Measurements from ENCODE around the gene ASXL1. TPM values are rescaled to one million over a fixed set of nuclear protein-coding genes. Genes with fewer than 3 reads are reported as not detected.

Gene ASXL1
- total RNA-seq, 4 donors from 2014 or later: 43.2 to 143 (median 71.8) TPM

DNA sequence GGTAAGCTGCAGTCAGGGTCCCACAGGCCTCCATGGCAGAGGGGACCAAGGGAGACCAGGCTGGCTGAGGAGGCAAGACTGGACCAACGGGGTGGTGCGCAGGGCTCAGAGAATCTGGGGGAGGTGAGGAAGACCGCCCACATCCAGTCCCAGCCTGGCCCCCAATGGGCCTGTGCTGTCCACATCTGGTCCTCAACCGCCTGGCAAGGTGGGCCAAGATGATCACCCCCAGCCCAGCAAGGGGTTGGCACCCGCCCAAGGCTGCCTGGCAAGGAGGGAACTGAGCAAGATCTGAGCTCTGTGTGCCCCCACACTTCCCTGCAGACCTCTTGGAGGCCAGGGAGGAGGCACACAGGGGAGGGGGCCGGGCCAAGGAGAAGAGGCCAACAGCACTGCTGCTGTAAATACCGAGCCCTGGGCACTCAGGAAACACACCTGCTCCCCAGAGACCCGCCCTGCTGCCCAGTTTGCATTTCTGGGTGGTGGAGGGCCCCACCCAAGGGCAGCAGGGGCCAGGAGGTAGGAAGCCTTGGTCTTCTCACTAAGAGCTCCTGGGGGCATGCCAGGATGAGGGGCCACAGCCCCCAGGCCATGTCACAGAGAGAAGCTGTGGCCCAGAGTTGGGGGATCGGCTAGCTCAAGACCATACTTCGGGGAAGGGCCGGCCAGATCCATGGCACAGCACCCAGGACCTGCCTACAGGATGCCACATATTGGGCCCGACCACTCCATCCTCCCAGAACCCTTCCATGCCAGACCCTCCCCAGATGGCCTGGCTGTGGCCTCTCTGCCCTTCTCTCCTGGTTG lies 109.6 kb downstream of the ASXL1 start:
- Histone ChIP-seq H3K4me3 (no peak overlapping the region), H3K27me3 (no peaks in the 10 kb centered on the region), H3K27ac (no peak overlapping the region), H3K9me3 (no peaks in the 10 kb centered on the region), H3K4me1 (peaks cover 26% of the 10 kb centered on the region), H3K36me3 (no peaks in the 10 kb centered on the region)
- 94% methylated on average over 10 of the region's 12 CpGs for WGBS
- no peak for DNase-seq (ENCODE audit: low spot score in 2 of 2)
- TF ChIP-seq POLR2AphosphoS5 (IDR thresholded peaks at IDR 0.05) (no peak), EP300 (IDR thresholded peaks at IDR 0.05) (no peak), POLR2A (IDR thresholded peaks at IDR 0.05) (no peak)
- TF ChIP-seq, protein P1, sequence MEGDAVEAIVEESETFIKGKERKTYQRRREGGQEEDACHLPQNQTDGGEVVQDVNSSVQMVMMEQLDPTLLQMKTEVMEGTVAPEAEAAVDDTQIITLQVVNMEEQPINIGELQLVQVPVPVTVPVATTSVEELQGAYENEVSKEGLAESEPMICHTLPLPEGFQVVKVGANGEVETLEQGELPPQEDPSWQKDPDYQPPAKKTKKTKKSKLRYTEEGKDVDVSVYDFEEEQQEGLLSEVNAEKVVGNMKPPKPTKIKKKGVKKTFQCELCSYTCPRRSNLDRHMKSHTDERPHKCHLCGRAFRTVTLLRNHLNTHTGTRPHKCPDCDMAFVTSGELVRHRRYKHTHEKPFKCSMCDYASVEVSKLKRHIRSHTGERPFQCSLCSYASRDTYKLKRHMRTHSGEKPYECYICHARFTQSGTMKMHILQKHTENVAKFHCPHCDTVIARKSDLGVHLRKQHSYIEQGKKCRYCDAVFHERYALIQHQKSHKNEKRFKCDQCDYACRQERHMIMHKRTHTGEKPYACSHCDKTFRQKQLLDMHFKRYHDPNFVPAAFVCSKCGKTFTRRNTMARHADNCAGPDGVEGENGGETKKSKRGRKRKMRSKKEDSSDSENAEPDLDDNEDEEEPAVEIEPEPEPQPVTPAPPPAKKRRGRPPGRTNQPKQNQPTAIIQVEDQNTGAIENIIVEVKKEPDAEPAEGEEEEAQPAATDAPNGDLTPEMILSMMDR (IDR thresholded peaks at IDR 0.05): no peak

DNA sequence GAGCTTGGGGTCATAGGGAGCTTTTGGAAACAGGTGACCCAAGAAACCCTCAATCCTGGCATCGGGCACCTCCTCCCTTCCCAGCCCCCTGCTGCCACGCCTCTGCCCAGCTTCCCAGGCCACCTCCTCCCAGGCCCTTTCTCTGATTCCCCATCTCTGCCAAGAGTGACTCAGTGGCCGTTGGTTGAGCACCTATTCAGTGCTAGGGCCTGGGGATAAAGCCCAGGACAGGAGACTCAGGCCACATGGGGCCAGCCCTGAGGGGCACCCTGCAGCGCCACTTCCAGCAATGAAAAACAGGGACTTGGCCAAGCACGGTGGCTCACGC lies 110.1 kb downstream of the ASXL1 start:
- Histone ChIP-seq H3K27ac (no peak overlapping the region), H3K36me3 (no peaks in the 10 kb centered on the region)
- WGBS: 81% methylated on average over 6 of the region's 6 CpGs

DNA sequence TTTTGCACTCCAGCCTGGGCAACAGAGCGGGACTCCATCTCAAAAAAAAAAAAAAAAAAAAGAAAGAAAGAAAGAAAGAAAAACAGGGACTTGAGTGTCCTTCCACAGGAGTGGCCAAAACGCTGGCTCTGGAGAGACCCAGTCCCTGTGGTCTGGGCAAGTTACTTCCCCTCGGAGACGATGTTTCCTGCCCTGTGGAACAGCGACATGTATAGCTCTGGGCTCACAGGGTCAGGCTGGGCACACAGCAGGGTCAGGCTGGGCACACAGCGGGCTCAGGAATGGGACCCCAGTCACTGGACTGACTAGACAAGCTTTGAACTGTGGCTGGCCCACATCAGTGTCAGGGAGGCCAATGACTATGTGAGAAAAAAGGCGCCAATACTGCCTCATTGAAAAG lies 110.7 kb downstream of the ASXL1 start:
- TF ChIP-seq POLR2A (IDR thresholded peaks at IDR 0.05) (no peak), POLR2AphosphoS5 (IDR thresholded peaks at IDR 0.05) (no peak)
- TF ChIP-seq, protein P1 (IDR thresholded peaks at IDR 0.05): no peak
- Histone ChIP-seq H3K4me3 (no peak overlapping the region), H3K36me3 (no peaks in the 10 kb centered on the region), H3K9me3 (no peaks in the 10 kb centered on the region), H3K27ac (no peak overlapping the region), H3K27me3 (no peaks in the 10 kb centered on the region), H3K4me1 (peaks cover 36% of the 10 kb centered on the region)
- 95% methylated on average over 7 of the region's 7 CpGs for WGBS
- no peak for DNase-seq (ENCODE audit: low spot score in 2 of 2)

More for the DNA sequence above, 110.1 kb downstream of the ASXL1 start:
- H3K27me3 ChIP-seq: no peaks in the 10 kb centered on the region
- H3K4me1 ChIP-seq: peaks cover 31% of the 10 kb centered on the region
- no peaks in the 10 kb centered on the region for H3K9me3 ChIP-seq
- DNase-seq (ENCODE audit: low spot score in 2 of 2): no peak
- H3K4me3 ChIP-seq: no peak overlapping the region
- TF ChIP-seq, protein P1 (IDR thresholded peaks at IDR 0.05): no peak
- TF ChIP-seq EP300 (IDR thresholded peaks at IDR 0.05) (no peak), POLR2AphosphoS5 (IDR thresholded peaks at IDR 0.05) (no peak)

DNA sequence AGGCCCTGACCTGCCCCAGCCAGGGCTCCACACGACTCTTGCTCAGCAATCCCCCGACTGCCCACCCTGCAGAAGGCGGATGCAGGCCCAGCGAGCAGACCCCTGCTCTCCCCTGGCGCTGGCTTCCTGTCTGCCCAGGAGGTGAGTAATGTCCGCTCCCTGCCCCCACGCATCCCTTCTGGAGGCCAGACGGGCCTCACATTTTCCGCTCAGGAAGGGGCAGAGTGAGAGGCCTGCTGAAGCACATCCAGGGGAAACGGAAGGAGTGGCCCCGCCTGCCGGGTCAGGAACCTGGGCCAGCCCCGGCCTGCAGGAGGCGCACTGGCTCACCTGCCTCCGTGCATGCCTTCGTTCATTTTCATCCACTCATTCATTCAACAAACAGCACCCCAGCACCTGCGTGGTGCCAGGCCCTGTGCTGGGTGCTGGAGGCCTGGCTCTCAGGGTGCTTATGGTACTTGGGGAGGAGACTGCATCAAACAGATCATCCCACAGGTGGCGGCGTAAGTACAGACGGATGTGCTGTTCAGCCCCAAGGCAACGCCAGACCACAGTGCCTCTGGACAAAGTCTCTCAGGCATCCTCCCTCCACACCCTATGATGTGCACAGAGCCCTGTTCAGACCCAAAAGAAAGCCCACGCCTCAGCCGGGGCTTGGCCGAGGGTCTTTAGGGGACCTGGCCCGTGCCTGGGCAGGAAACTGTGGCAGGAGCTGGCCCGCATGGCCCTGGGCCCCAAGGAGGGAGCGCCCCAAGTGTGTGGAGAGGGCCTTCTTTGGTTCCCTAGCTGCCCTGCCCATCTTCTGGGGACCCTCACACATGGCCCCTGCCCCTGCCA lies 112.1 kb downstream of the ASXL1 start:
- Histone ChIP-seq H3K4me1 (peaks cover 44% of the 10 kb centered on the region), H3K27me3 (no peaks in the 10 kb centered on the region), H3K4me3 (no peak overlapping the region), H3K27ac (no peak overlapping the region), H3K36me3 (no peaks in the 10 kb centered on the region), H3K9me3 (no peaks in the 10 kb centered on the region)
- TF ChIP-seq, protein P1 (IDR thresholded peaks at IDR 0.05): peak in 1 of 2 donors; percentile 21
- TF ChIP-seq POLR2A (IDR thresholded peaks at IDR 0.05): no peak
- peak in 2 of 3 donors; percentile 16 to 59 for TF ChIP-seq POLR2AphosphoS5 (IDR thresholded peaks at IDR 0.05)
- DNase-seq (ENCODE audit: low spot score in 2 of 2): no peak
- WGBS: 100% methylated on average over 1 of the region's 27 CpGs

DNA sequence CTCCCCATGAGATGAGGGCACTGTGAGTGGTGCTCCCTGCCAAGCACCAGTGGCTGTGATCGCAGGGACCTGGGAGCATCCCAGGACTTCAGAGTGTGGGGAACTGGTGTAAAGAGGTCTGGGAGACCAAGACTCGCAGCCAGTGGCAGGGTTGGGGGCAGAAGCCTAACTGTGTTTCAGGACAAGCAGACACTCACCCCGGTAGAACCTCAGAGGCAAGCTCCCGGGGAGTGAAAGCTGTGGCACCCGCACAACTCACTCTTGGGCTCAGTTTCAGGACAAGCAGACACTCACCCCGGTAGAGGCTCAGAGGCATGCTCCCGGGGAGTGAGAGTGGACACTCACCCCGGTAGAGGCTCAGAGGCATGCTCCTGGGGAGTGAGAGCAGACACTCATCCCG lies 112.8 kb downstream of the ASXL1 start:
- no peak for DNase-seq (ENCODE audit: low spot score in 2 of 2)
- no peaks in the 10 kb centered on the region for H3K27me3 ChIP-seq
- no peaks in the 10 kb centered on the region for H3K9me3 ChIP-seq
- no peaks in the 10 kb centered on the region for H3K36me3 ChIP-seq
- WGBS: 84% methylated on average over 9 of the region's 9 CpGs
- peaks cover 51% of the 10 kb centered on the region for H3K4me1 ChIP-seq
- H3K4me3 ChIP-seq: no peak overlapping the region
- no peak overlapping the region for H3K27ac ChIP-seq
- TF ChIP-seq EP300 (IDR thresholded peaks at IDR 0.05) (no peak), POLR2A (IDR thresholded peaks at IDR 0.05) (no peak), POLR2AphosphoS5 (IDR thresholded peaks at IDR 0.05) (no peak)
- TF ChIP-seq, protein P1 (IDR thresholded peaks at IDR 0.05): no peak
